ENCODE data around the gene FCN1. TPM values are rescaled to one million over a fixed set of nuclear protein-coding genes. Genes with fewer than 3 reads are reported as not detected.

The FCN1 gene
- total and polyA plus RNA-seq, 2 of the 8 experiments (the other 6 are each of a cell fraction or from before 2014, with no cell fraction given), result not detected

DNA sequence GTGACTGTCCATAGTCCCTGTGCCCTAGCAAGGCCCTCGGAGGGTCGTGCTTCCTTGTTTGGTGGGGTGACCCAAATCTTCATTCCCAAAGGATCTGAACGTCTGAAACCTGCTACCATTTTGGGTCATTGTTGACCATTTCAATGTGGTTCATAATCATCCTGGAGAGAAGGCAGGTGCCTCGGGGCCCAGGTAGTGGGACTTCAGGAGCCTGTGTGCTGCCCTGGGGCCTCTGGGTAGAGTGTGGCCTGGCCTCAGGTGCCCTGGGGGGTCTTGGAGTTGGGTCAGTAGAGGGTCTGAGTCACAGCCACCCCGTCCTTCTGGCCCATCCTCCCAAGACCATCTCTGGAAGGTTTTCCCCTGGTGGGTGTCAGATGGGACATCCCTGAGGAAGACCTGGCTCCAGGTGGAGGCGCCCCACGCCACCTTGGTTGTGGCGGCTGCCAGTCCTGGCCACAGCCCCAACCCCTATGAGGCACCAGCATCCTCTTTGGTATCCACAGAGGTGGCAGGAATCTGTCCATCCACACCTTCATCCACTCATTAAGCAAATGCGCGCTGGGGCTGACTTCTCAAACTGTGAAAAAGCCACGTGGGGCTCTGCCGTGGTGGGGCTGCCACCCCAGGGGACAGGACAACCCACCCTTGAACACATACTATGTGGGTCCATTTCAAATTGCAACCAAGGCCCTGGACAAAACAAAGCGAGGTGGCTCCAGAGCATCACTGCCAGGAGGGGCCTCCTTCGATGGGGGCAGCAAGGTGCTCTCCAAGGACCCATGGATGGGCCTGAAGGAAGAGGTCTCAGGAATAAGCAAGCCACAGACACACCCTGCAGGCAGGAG is 41.6 kb upstream of the FCN1 start:
- no peaks in the 10 kb centered on the region for H3K27me3 ChIP-seq (replicated peaks in 1 of 4; ENCODE audit: control insufficient read depth in 3 of 4, extremely low read depth in 1 of 4, insufficient read depth in 3 of 4, low read length in 3 of 4)
- no peak overlapping the region for H2BK20ac ChIP-seq (ENCODE audit: low read length)
- no peaks in the 10 kb centered on the region for H3K79me2 ChIP-seq (ENCODE audit: control insufficient read depth in 1 of 2, insufficient read depth in 2 of 2, low read length in 2 of 2)
- FAIRE-seq (no peak), DNase-seq (ENCODE audit: low read depth in 1 of 2, low spot score in 2 of 2) (no peak)
- no peak overlapping the region for H4K91ac ChIP-seq (replicated peaks; ENCODE audit: insufficient read length, low read length)
- H4K5ac ChIP-seq (ENCODE audit: insufficient read length, low read depth, low read length), result no peak overlapping the region
- no peak overlapping the region for H2AK5ac ChIP-seq (ENCODE audit: low read depth, low read length)
- H2BK120ac ChIP-seq (replicated peaks; ENCODE audit: low read depth, low read length), result no peak overlapping the region
- WGBS, 2 experiments (ENCODE audit: extremely low coverage in 1 of 2, insufficient coverage in 1 of 2, insufficient read length in 1 of 2, insufficient replicate concordance in 2 of 2, low coverage in 1 of 2, low lambda C conversion rate in 2 of 2, missing lambda C conversion rate in 1 of 2), result 93% methylated on average over 14 of the region's 14 CpGs; no CpG with 5 or more reads in 1 of the 2 experiments
- H2BK15ac ChIP-seq (ENCODE audit: low read length), result no peak overlapping the region
- no peak overlapping the region for H2AFZ ChIP-seq (ENCODE audit: low read length)
- H4K8ac ChIP-seq (ENCODE audit: extremely low read depth, insufficient read depth, low read length), result no peak overlapping the region; the same call in 1 of the 2 replicates
- no peak overlapping the region for H3K18ac ChIP-seq (ENCODE audit: extremely low read depth, low read length)
- H3K36me3 ChIP-seq (ENCODE audit: control insufficient read depth in 2 of 4, insufficient read depth in 4 of 4, low read length in 3 of 4), result no peaks in the 10 kb centered on the region
- no peak overlapping the region for H3K14ac ChIP-seq (ENCODE audit: insufficient read length)
- H3K23ac ChIP-seq (ENCODE audit: insufficient read length), result no peak overlapping the region
- H3K4me3 ChIP-seq (ENCODE audit: extremely low read depth in 1 of 4, insufficient read depth in 2 of 4, low read depth in 3 of 4, low read length in 4 of 4), result no peak overlapping the region
- H3K9me3 ChIP-seq (ENCODE audit: insufficient read depth in 2 of 2, low read depth in 1 of 2, low read length in 1 of 2), result no peaks in the 10 kb centered on the region
- no peak overlapping the region for H2BK5ac ChIP-seq (ENCODE audit: low read depth, low read length)
- H3K4me2 ChIP-seq (ENCODE audit: insufficient read depth in 1 of 2, low read depth in 2 of 2, low read length in 2 of 2), result no peak overlapping the region
- H3K56ac ChIP-seq (replicated peaks; ENCODE audit: insufficient read length, low read depth, low read length), result no peak overlapping the region
- no peak overlapping the region for H3K27ac ChIP-seq (ENCODE audit: low read depth, low read length)
- H3K23me2 ChIP-seq (ENCODE audit: low read depth, low read length), result peaks cover 7% of the 10 kb centered on the region; the same call in 1 of the 2 replicates
- no peaks in the 10 kb centered on the region for H3K79me1 ChIP-seq (ENCODE audit: low read depth, low read length)
- POLR2A ChIA-PET (ENCODE audit: partially characterized antibody), result no interaction called here
- H2BK12ac ChIP-seq (ENCODE audit: low read depth, low read length), result no peak overlapping the region
- no peaks in the 10 kb centered on the region for H3K4me1 ChIP-seq (replicated peaks in 1 of 4; ENCODE audit: control insufficient read depth in 3 of 4, insufficient read depth in 4 of 4, low read length in 3 of 4)
- no peak overlapping the region for H3K4ac ChIP-seq (replicated peaks; ENCODE audit: insufficient read length, low read depth, low read length)
- TF ChIP-seq JUND (IDR thresholded peaks at IDR 0.05; ENCODE audit: low read length), result no peak
- TF ChIP-seq, protein P1, sequence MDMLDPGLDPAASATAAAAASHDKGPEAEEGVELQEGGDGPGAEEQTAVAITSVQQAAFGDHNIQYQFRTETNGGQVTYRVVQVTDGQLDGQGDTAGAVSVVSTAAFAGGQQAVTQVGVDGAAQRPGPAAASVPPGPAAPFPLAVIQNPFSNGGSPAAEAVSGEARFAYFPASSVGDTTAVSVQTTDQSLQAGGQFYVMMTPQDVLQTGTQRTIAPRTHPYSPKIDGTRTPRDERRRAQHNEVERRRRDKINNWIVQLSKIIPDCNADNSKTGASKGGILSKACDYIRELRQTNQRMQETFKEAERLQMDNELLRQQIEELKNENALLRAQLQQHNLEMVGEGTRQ (IDR thresholded peaks at IDR 0.05; ENCODE audit: low read length), result no peak
- TF ChIP-seq GABPA (IDR thresholded peaks at IDR 0.05; ENCODE audit: borderline replicate concordance, insufficient read depth, low read length), result no peak
- TF ChIP-seq, protein P2, sequence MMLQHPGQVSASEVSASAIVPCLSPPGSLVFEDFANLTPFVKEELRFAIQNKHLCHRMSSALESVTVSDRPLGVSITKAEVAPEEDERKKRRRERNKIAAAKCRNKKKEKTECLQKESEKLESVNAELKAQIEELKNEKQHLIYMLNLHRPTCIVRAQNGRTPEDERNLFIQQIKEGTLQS (IDR thresholded peaks at IDR 0.05; ENCODE audit: insufficient read depth, low read depth, low read length), result no peak
- TF ChIP-seq MAFK (IDR thresholded peaks at IDR 0.05; ENCODE audit: low read depth, low read length), result no peak
- TF ChIP-seq CEBPB (IDR thresholded peaks at IDR 0.05; ENCODE audit: low read depth, low read length), result no peak
- no peak for TF ChIP-seq SP1 (IDR thresholded peaks at IDR 0.05; ENCODE audit: low read depth, low read length)
- TF ChIP-seq CBX8 (IDR thresholded peaks at IDR 0.05; ENCODE audit: borderline replicate concordance, low read depth, low read length), result no peak
- TF ChIP-seq RFX5 (IDR thresholded peaks at IDR 0.05; ENCODE audit: borderline replicate concordance, low read depth, low read length), result no peak
- peaks cover 0 to 2% of the 10 kb centered on the region in 2 experiments for H4K20me1 ChIP-seq (replicated peaks in 1 of 2; ENCODE audit: control insufficient read depth in 1 of 2, insufficient read depth in 2 of 2, low read length in 2 of 2)
- CTCF ChIA-PET (ENCODE audit: partially characterized antibody), result interaction anchor here (0.6 to 1.2 kb wide), 2 partner anchors 11 to 34 kb away, joined by 3 read pairs; no protein-coding TSS in a partner anchor
- no peak overlapping the region for H3K9ac ChIP-seq (replicated peaks in 1 of 4; ENCODE audit: extremely low read depth in 1 of 4, low read depth in 3 of 4, low read length in 3 of 4)

Measured in H1 (cell line).